ENCODE data around the gene TAS2R1.

DNA sequence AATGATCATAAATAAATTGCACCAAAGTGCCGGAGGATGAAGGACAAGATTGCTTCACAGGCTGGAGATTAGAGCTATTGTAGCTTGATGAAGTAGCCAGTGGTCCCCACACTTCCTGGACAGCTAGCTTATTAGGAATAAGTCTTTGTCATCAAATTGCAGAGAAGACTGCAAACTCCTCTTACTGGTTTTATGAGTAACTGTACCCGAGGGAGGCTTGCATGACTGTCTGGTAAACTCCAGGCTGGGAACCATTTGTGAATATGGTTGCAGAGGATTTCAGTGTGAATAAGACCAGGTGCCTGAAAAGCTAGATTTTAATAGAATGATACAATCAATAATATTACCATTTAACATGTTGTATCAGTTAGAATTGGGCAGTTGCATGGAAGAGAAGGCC lies 47.7 kb downstream of the TAS2R1 start:
- TF ChIP-seq, protein P1, sequence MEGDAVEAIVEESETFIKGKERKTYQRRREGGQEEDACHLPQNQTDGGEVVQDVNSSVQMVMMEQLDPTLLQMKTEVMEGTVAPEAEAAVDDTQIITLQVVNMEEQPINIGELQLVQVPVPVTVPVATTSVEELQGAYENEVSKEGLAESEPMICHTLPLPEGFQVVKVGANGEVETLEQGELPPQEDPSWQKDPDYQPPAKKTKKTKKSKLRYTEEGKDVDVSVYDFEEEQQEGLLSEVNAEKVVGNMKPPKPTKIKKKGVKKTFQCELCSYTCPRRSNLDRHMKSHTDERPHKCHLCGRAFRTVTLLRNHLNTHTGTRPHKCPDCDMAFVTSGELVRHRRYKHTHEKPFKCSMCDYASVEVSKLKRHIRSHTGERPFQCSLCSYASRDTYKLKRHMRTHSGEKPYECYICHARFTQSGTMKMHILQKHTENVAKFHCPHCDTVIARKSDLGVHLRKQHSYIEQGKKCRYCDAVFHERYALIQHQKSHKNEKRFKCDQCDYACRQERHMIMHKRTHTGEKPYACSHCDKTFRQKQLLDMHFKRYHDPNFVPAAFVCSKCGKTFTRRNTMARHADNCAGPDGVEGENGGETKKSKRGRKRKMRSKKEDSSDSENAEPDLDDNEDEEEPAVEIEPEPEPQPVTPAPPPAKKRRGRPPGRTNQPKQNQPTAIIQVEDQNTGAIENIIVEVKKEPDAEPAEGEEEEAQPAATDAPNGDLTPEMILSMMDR (IDR thresholded peaks at IDR 0.05; ENCODE audit: insufficient read depth, low read depth, low read length) = no peak
- TF ChIP-seq EZH2 (IDR thresholded peaks at IDR 0.05; ENCODE audit: insufficient read depth, low read length) = no peak
